ENCODE data around the gene TMIGD1.

GRCh38 chr17:30290077-30290476, 43.8 kb downstream of the TMIGD1 start:
- TF ChIP-seq EZH2 (IDR thresholded peaks at IDR 0.05; ENCODE audit: borderline replicate concordance, insufficient read depth, low read depth, low read length, poor library complexity, severe bottlenecking) (no peak), CTCF (IDR thresholded peaks at IDR 0.05) (no peak)
